Endothelial cell of umbilical vein (primary cell): ENCODE measurements around the gene GAD2. TPM values are rescaled to one million over a fixed set of nuclear protein-coding genes. Genes with fewer than 3 reads are reported as not detected.

ENCODE experiments used
- BruUV-seq: library from RNA; stranded (reverse); fragments of 400-500 nt; replicated peaks from 2 replicates; lab custom pipeline; 2021; lab: Mats Ljungman, UMichigan
- CTCF ChIA-PET: fragments of 300-600, 350-600 bp; sonication (Branson Sonifier 250); formaldehyde crosslinking; loops from one replicate; lab custom pipeline; 2021; ENCODE audit warnings: antibody characterized with exemption, inconsistent platforms; lab: Charles Lee
- POLR2A ChIA-PET: fragments of 300-600, 350-600 bp; sonication (Branson Sonifier 250); formaldehyde crosslinking; loops from one replicate; lab custom pipeline; 2021; ENCODE audit warnings: antibody characterized with exemption, inconsistent platforms; lab: Charles Lee
- DNase-seq: peaks from one replicate; pipeline ENCODE4 v3.0.0-alpha.2; 2011; ENCODE audit warnings: low read depth, low spot score
- FAIRE-seq: peaks from 2 replicates; lab custom pipeline; 2011; peaks lifted over from hg19 to GRCh38; lab: Jason Lieb, UNC
- H2AFZ ChIP-seq: 2 replicates; pipeline ENCODE4 v1.6.0; 2012; ENCODE audit warnings: low read depth, low read length, control low read depth, inconsistent platforms
- H3K27ac ChIP-seq: 2 replicates; pipeline ENCODE4 v1.5.1; 2011; ENCODE audit warnings: low read depth, mild to moderate bottlenecking, control low read depth, low read length, moderate library complexity; ENCODE audit not compliant: insufficient read depth
- H3K27me3 ChIP-seq, 2 experiments: 2 replicates each; pipeline versions ENCODE4 v1.6.0 to v1.6.1; 2011; ENCODE audit warnings: low read length in 2 of 2, mixed read lengths in 1 of 2; ENCODE audit not compliant: control insufficient read depth in 2 of 2, insufficient read depth in 2 of 2
- H3K36me3 ChIP-seq, 2 experiments: 2 replicates in 1 of 2; 3 replicates in 1 of 2; pipeline ENCODE4 v1.5.1; 2011; ENCODE audit warnings: low read length in 2 of 2, mild to moderate bottlenecking in 1 of 2, moderate library complexity in 1 of 2; ENCODE audit not compliant: control insufficient read depth in 2 of 2, insufficient read depth in 2 of 2; ENCODE audit errors: extremely low read depth in 1 of 2
- H3K4me1 ChIP-seq: 3 replicates; pipeline ENCODE4 v1.5.1; 2011; ENCODE audit warnings: mild to moderate bottlenecking, low read length; ENCODE audit not compliant: control insufficient read depth, insufficient read depth; ENCODE audit errors: extremely low read depth
- H3K4me2 ChIP-seq: 2 replicates; pipeline ENCODE4 v1.6.1; 2011; ENCODE audit warnings: low read length, control low read depth, mixed read lengths; ENCODE audit not compliant: insufficient read depth
- H3K4me3 ChIP-seq, 3 experiments: fragments of 200-600 bp in 1 of 3; sonication (generic), shearing (Covaris generic) in 1 of 3; replicated peaks in 1 of 3; 2 replicates each; pipeline ENCODE4 v1.5.1; 2011 to 2016; ENCODE audit warnings: control low read depth in 3 of 3, low read length in 3 of 3, mild to moderate bottlenecking in 2 of 3, inconsistent platforms in 1 of 3, low read depth in 1 of 3, moderate library complexity in 1 of 3; ENCODE audit not compliant: insufficient read depth in 1 of 3
- H3K79me2 ChIP-seq: 2 replicates; pipeline ENCODE4 v1.6.0; 2012; ENCODE audit warnings: low read length, inconsistent platforms; ENCODE audit not compliant: control insufficient read depth, insufficient read depth
- H3K9ac ChIP-seq: replicated peaks from 2 replicates; pipeline ENCODE3; 2011; ENCODE audit warnings: low read length, control low read depth; ENCODE audit not compliant: insufficient read depth; ENCODE audit errors: extremely low read depth
- H3K9me1 ChIP-seq: replicated peaks from 3 replicates; pipeline ENCODE4 v1.6.0; 2011; ENCODE audit warnings: mild to moderate bottlenecking, low read length; ENCODE audit not compliant: control insufficient read depth, insufficient read depth; ENCODE audit errors: extremely low read depth
- H3K9me3 ChIP-seq: replicated peaks from 2 replicates; pipeline ENCODE4 v1.5.1; 2012; ENCODE audit warnings: low read length, inconsistent platforms; ENCODE audit not compliant: control insufficient read depth, insufficient read depth
- H4K20me1 ChIP-seq: replicated peaks from 2 replicates; pipeline ENCODE3; 2011; ENCODE audit warnings: mild to moderate bottlenecking, low read length; ENCODE audit not compliant: control insufficient read depth, insufficient read depth; ENCODE audit errors: extremely low read depth
- CTCF ChIP-seq, 2 donors: IDR thresholded peaks; 1 replicate in 1 of 2; 2 replicates in 1 of 2; pipeline ENCODE4 v1.5.1; 2011; ENCODE audit warnings: low read length in 2 of 2, mild to moderate bottlenecking in 2 of 2, moderate library complexity in 2 of 2, control low read depth in 1 of 2, inconsistent platforms in 1 of 2, low read depth in 1 of 2; ENCODE audit not compliant: insufficient read depth in 1 of 2; ENCODE audit errors: extremely low read depth in 1 of 2
- EZH2 ChIP-seq: IDR thresholded peaks from 2 replicates; pipeline ENCODE4 v1.6.1; 2012; ENCODE audit warnings: borderline replicate concordance, low read depth, mild to moderate bottlenecking, moderate library complexity, low read length, inconsistent platforms; ENCODE audit not compliant: severe bottlenecking
- FOS ChIP-seq: IDR thresholded peaks from 2 replicates; pipeline ENCODE4 v1.6.1; 2011; ENCODE audit warnings: mild to moderate bottlenecking, low read length, moderate library complexity, borderline replicate concordance; ENCODE audit not compliant: insufficient read depth
- GATA2 ChIP-seq: IDR thresholded peaks from 2 replicates; pipeline ENCODE4 v1.7.0; 2011; ENCODE audit warnings: low read depth, mild to moderate bottlenecking, moderate library complexity, mixed read lengths, low read length; ENCODE audit not compliant: insufficient read length, insufficient read depth
- JUN ChIP-seq: IDR thresholded peaks from 2 replicates; pipeline ENCODE4 v1.6.1; 2011; ENCODE audit warnings: borderline replicate concordance, low read depth; ENCODE audit not compliant: insufficient read length, insufficient read depth
- MAX ChIP-seq: IDR thresholded peaks from 2 replicates; pipeline ENCODE4 v1.6.1; 2011; ENCODE audit not compliant: insufficient read depth, insufficient read length
- MYC ChIP-seq: IDR thresholded peaks from one replicate; pipeline ENCODE4 v1.6.1; 2011; ENCODE audit warnings: mild to moderate bottlenecking, low read depth, low read length
- POLR2A ChIP-seq: IDR thresholded peaks from 2 replicates; pipeline ENCODE4 v1.6.1; 2012; ENCODE audit warnings: low read depth, mild to moderate bottlenecking, control low read depth, low read length
- POLR2AphosphoS5 ChIP-seq: IDR thresholded peaks from 2 replicates; pipeline ENCODE4 v1.6.1; 2012; ENCODE audit warnings: low read depth, mild to moderate bottlenecking, control low read depth, low read length, moderate library complexity; ENCODE audit not compliant: insufficient read depth
- dilution Hi-C: fragments of 300-500 bp; cut with MboI; formaldehyde crosslinking; loops from one replicate; pipeline ENCODE4 v1.15.0; 2019; ENCODE audit warnings: low sequenced_read_pairs; ENCODE audit not compliant: extremely low pct_ligation_motif_present
- intact Hi-C: fragments of 100-400 bp; cut with micrococcal nuclease; formaldehyde crosslinking; loops from one replicate; pipeline ENCODE4 v1.10.0; 2022
- polyA plus RNA-seq, 4 experiments: library from polyadenylated mRNA; depleted of rRNA in 3 of 4; stranded (reverse) in 3 of 4; unstranded in 1 of 4; fragments of >200 nt; gene quantifications; 2 replicates each; pipeline versions ENCODE4 v1.2.1 to v1.2.3, GENCODE V29; 2011 to 2012; ENCODE audit warnings: missing spikeins in 1 of 4
- total RNA-seq: library from RNA; stranded (reverse); gene quantifications from 2 replicates; pipeline ENCODE4 v1.2.3, GENCODE V29; 2021

Gene GAD2
- total and polyA plus RNA-seq, 2 donors (not counting 3 experiments of a cell fraction or from before 2014, with no cell fraction given), result not detected

GRCh38 chr10:26194275-26194674, 22.3 kb upstream of the GAD2 start:
- no peak for DNase-seq
- FAIRE-seq, result no peak
- ChIA-PET POLR2A (no interaction called here), CTCF (no interaction called here)
- Histone ChIP-seq H4K20me1 (no peaks in the 10 kb centered on the region), H3K27ac (no peak overlapping the region), H3K4me2 (no peak overlapping the region), H2AFZ (no peak overlapping the region), H3K4me1 (no peaks in the 10 kb centered on the region), H3K9ac (no peak overlapping the region), H3K9me1 (no peaks in the 10 kb centered on the region), H3K79me2 (no peaks in the 10 kb centered on the region), H3K9me3 (no peaks in the 10 kb centered on the region), H3K27me3 (no peaks in the 10 kb centered on the region), H3K4me3 (no peak overlapping the region), H3K36me3 (no peaks in the 10 kb centered on the region)
- dilution Hi-C loops, result no loop called here
- intact Hi-C loops, result no loop called here
- BruUV-seq, result no TSS peak
- TF ChIP-seq JUN, result no peak
- TF ChIP-seq POLR2A, result no peak
- TF ChIP-seq EZH2, result no peak
- no peak for TF ChIP-seq FOS
- no peak for TF ChIP-seq GATA2
- no peak for TF ChIP-seq MAX
- no peak for TF ChIP-seq CTCF (IDR thresholded peaks at IDR 0.05; ENCODE audit: extremely low read depth in 1 of 2, insufficient read depth in 1 of 2, low read depth in 1 of 2, low read length in 2 of 2)
- no peak for TF ChIP-seq MYC
- TF ChIP-seq POLR2AphosphoS5, result no peak
